Left colon (tissue), 2 donors: ENCODE data around the gene SEZ6L. TPM values are rescaled to one million over a fixed set of nuclear protein-coding genes. Genes with fewer than 3 reads are reported as not detected.

Experiments
- ATAC-seq: fragments of 200-7000 bp; cut with Tn5 transposase; one replicate; pipeline ENCODE4 v1.9.1; 2020; ENCODE audit warnings: mild to moderate bottlenecking, moderate library complexity
- DNase-seq, 2 donors: peaks; one replicate each; pipeline ENCODE4 v3.0.0-alpha.2; 2020
- intact Hi-C, 2 donors: fragments of 100-400 bp; cut with DNase I in 1 of 2; cut with micrococcal nuclease in 1 of 2; formaldehyde crosslinking; loops; one replicate each; pipeline versions ENCODE4 v1.11.2 to v1.14.0; 2022; cut with DNase I, micrococcal nuclease
- total RNA-seq, 2 donors: library from RNA; stranded (reverse); fragmentation: NEBNext Ultra II Directional; extraction: Animal tissue kit (Norgen Biotek cat#: 25700); gene quantifications; one replicate each; pipeline ENCODE4 v1.2.1, GENCODE V29; 2021
- donor health status: DM: no; HTN: no; CAD: no.
- donor health status: DM: yes; HTN: yes; CAD: no.

The SEZ6L gene
- total RNA-seq, 2 donors from 2014 or later = 0.08 to 0.09 TPM

GRCh38 chr22:26359156-26359555 is 189.9 kb downstream of the SEZ6L start:
- DNase-seq = no peak
- intact Hi-C loops = no loop called here
- no peak for ATAC-seq

GRCh38 chr22:26360169-26360885 is 191.1 kb downstream of the SEZ6L start:
- ATAC-seq (peak; percentile 63), DNase-seq (peak; percentile 28 to 71)
- intact Hi-C loops = no loop called here

DNA sequence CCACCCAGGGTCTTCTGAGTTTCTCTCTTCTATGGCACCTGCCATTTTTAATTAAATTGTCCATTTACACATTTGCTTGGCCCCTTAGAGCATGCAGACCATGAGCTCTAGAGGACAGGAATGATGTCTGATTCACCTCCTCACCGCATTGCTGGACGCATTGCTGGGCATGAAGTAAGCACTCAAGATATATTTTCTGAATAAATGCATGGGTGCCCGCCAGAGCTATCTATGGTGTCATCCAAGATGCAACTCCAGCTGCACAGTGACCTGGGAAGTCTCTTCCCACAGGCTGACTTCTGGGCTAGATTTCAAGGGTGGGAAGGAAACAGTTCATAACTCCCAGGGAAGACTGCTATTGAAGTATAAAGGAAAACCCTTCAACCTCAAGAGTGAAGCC is 193.2 kb downstream of the SEZ6L start:
- intact Hi-C loops = no loop called here
- no peak for ATAC-seq

DNA sequence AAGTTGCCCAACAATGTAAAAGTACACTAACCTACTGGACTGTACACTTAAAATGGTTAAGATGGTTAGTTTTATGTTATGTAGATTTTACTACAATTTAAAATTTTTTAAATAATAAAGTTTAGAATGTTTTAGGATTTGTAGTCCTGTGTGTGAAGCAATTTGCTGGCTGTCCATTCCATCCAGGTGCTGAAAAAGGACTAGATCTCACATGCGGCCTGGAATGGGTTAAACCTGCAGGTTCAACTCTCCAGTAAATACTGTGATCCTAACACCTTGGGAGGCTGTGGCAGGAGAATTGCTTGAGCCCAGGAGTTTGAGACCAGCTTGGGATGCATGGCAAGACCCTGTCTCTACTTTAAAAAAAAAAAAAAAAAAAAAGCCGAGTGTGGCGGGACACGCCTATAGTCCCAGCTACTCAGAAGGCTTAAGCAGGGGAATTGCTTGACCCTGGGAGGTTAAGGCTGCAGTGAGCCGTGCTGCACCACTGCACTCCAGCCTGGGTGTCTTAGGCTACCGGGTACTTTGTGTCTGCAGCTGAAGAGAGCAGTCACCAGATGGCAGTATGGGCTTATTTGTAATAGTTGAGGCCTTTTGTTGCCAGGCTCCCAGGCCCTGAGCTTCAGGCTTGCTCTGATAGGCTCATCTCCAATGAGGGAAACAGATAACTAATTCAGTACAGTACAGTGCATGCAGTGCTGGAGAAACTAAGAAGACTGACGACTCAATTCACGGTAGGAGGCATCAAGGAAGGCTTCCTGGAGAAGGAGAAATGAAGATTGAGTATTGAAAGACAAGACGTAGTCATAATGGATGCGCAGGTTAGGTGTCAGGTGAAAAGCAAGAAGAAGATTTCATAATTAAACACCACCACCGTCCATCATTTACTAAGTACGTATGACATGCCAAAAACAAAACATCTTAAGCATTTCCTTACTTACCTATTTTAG is 195.1 kb downstream of the SEZ6L start:
- DNase-seq (peak; percentile 29 to 57), ATAC-seq (peak; percentile 94)
- intact Hi-C loops = no loop called here

More for the DNA sequence above, 193.2 kb downstream of the SEZ6L start:
- no peak for DNase-seq

GRCh38 chr22:26367402-26368245 is 198.4 kb downstream of the SEZ6L start:
- intact Hi-C loops = no loop called here
- DNase-seq = peak in 1 of 2 donors; percentile 57
- ATAC-seq = no peak

DNA sequence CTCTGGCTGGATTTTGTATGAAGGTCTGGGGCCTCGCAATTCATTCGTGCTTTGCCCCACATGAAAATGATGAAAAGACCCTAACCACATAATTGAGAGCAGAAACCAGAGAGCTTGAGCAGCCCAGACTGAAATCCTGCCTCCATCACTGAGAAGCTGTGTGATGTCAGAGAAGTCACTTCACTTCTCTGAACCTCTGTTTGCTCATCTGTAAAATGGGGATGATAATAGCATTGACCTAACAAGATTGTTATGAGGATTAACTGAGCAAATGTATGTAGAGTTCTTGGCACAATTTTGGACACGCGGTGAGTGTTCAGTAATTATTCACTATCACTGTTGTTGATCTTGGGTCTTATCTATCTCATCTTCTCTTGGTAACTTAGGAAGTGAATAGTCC is 203.6 kb downstream of the SEZ6L start:
- no peak for ATAC-seq

DNA sequence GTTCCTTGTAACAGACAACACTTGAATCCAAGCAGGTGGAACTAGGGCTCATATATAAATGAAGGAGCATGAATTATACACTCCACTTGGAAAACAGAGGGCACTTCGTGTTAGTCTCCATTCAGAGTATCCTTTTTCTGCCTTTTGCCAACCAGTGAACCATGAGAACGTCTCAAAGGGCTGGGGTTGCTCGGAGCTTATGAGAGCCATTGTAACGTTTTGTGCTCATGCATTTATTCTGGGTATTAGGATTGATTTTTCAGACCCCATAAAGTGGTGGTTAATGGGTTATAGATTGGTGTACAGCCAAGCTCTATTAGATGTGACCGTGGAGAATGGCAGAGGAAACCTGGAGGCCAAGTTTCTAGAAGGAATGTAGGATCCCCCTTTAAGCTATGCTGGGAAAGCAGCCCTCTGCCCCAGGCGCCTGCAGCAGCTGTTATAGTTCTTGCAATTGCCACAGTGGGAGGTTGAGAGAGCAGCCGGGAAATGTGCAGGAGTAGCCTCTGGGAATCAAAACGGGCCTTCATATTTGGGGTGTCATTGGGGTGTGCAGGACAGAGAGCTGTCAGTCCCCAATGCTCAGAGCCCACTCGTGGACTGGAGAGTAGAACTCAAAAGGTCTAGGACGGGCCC is 205.2 kb downstream of the SEZ6L start:
- intact Hi-C loops = no loop called here
- DNase-seq = no peak
- no peak for ATAC-seq

More for the DNA sequence above, 203.6 kb downstream of the SEZ6L start:
- no peak for DNase-seq
- intact Hi-C loops = no loop called here

GRCh38 chr22:26377170-26377830 is 208.0 kb downstream of the SEZ6L start:
- ATAC-seq (no peak), DNase-seq (no peak)
- intact Hi-C loops = no loop called here

DNA sequence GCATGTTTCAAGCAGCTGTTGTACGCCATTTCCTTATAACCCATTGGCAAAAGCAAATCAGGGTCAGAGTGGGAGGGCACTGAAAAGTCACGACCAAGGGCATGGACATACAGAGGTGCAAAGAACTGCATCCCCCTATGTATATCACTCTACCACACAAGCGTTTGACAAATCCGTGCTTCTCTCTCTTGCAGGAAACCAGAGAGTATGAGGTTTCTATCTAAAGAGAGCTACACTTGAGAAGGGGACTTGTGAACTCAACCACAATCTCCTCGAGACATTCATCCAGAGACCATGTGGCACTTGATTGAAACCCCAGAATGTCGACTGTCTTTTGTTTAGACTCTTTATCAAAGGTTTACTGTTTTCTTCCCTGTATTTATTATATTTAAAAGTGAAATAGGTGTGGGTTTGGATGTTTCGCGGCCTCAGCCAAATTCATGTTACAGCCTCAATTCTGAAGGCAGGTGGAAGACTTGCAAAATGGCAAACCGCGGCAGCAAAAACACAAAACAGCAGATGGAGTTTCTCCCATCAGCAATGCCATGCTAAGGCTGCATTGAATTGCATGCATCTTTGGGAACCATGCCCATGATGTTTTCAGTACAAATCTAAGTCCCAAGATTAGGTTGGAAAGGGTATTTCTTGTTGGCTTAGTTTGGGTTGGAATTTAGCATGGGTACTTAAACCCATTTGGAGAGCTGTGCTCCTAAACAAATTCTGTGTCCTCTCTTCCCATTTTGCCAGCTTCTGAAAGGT is 211.0 kb downstream of the SEZ6L start:
- no peak for ATAC-seq
- intact Hi-C loops = no loop called here
- no peak for DNase-seq

GRCh38 chr22:26382782-26383181 is 213.5 kb downstream of the SEZ6L start:
- DNase-seq = no peak
- no peak for ATAC-seq
- intact Hi-C loops = no loop called here

DNA sequence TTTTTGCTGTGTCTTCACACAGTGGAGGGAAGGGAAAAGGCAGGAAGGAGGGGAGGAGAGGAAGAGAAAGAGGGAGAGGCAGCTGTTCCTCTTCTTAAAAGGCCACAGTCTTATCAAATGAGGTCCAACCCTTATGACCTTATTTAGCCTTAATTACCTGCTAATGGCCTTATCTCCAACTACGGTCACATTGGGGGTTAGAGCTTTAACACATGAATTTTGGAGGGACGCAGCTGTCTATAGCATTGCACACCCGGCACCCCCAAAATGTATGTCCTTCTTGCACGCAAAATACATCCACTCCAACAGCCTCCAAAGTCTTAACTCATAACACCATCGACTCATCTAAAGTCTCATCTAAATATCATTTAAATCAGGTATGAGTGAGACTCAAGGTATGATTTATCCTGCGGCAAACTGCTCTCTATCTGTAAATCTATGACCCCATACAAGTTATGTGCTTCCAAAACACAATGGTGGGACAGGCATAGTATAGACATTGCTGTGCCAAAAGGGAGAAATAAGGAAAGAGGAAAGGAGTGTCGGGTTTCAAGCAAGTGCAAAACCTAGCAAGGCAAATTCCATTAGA is 214.8 kb downstream of the SEZ6L start:
- DNase-seq = no peak
- intact Hi-C loops = no loop called here
- ATAC-seq = no peak

DNA sequence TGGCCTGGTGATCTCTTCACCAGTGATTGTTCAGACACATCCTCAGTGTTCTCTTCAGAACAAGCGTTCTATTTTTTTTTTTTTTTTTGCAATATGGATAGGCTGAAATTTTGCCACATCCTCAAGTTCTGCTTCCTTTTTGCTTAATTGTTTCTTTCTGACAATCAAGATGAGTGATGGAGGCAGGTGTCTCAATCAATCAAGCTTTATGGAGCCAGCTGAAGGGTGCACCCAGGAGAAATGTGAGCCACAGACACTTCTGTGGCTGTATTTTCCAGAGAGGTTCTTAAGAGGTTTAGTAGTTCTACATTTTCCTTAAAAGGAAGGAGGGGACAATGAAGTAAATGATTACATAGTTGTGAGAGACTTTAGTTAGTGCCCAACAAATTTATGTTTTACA is 215.9 kb downstream of the SEZ6L start:
- ATAC-seq (no peak), DNase-seq (no peak)
- intact Hi-C loops = no loop called here

GRCh38 chr22:26389125-26389524 is 219.9 kb downstream of the SEZ6L start:
- DNase-seq = no peak
- intact Hi-C loops = no loop called here
- ATAC-seq = no peak

- DNase-seq = no peak
- intact Hi-C loops = no loop called here
- no peak for ATAC-seq
These were observed 221.8 kb downstream of the SEZ6L start for GRCh38 chr22:26391091-26391490.

DNA sequence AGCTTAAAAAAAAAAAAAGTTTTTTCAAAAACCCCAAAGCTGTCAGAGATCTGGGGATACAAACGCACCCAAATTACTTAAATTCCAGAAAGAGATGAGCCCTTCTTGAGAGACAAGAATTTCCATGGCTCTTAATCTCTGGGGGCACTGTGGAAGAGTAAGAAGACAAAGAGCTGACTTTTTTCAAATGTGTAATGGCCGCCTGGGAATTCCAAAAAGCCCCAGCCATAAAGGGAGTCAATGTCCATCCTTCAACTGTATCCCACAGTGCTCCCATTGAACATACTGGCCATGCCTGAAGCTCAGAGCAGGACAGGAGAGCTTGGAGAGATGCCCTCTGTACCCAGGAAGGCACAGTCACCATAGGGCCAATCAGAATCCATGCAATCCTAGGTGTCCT is 222.4 kb downstream of the SEZ6L start:
- DNase-seq = no peak
- ATAC-seq = no peak
- intact Hi-C loops = no loop called here

DNA sequence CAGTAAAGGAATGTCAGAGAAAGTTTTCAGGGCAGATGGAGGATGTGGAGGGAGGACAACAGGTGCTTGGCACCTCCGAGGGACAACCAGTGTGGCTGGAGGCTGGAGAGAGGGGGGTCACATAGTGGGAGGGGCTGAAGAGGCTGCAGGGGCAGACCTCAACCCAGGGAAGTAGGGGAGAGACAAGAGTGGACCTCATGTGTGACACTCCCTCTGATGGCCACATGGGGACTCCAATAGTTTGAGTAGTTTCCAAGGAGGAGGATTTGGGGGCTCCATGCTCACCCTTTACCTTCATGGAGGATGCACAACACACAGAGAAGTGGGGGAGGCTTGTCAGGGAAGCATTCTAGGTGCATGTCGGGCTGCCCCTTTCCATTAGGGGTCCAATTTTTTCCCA is 224.7 kb downstream of the SEZ6L start:
- DNase-seq = no peak
- intact Hi-C loops = no loop called here
- ATAC-seq = no peak

- intact Hi-C loops = no loop called here
- no peak for ATAC-seq
- no peak for DNase-seq
These were observed 225.5 kb downstream of the SEZ6L start for GRCh38 chr22:26394777-26395176.
